ENCODE measurements around the gene ATXN10.
"Not testable (repeated sequence)": the region's sequence is repeated elsewhere in the genome, so short reads cannot be mapped to it uniquely, and the experiment has no call there.

GRCh38 chr22:45623464-45624145 is 48.0 kb upstream of the ATXN10 start:
- not testable (repeated sequence) for TF ChIP-seq HDGF (IDR thresholded peaks at IDR 0.05; ENCODE audit: borderline replicate concordance); ARNT (IDR thresholded peaks at IDR 0.05); FOXA1 (IDR thresholded peaks at IDR 0.05); SP1 (IDR thresholded peaks at IDR 0.05); NFRKB (IDR thresholded peaks at IDR 0.05); BHLHE40 (IDR thresholded peaks at IDR 0.05; ENCODE audit: borderline replicate concordance)
